Measurements from ENCODE around the gene MR1.
A peak's percentile ranks its signal among the peaks of the same experiment; 100 is the strongest.

MR1 gene

GRCh38 chr1:181076852-181077251, 43.1 kb downstream of the MR1 start:
- Histone ChIP-seq H3K9ac (ENCODE audit: low read depth, low read length) (no peak overlapping the region), H3K27me3 (ENCODE audit: control insufficient read depth, insufficient read depth, low read length) (no peaks in the 10 kb centered on the region), H3K4me2 (ENCODE audit: low read length) (no peak overlapping the region), H3K9me3 (replicated peaks; ENCODE audit: low read length) (no peaks in the 10 kb centered on the region), H3K4me1 (ENCODE audit: control insufficient read depth, insufficient read depth, low read length) (peaks cover 30% of the 10 kb centered on the region), H3K36me3 (ENCODE audit: insufficient read depth, low read length) (no peaks in the 10 kb centered on the region), H3K4me3 (ENCODE audit: low read length) (no peak overlapping the region)

GRCh38 chr1:181077576-181078242, 43.9 kb downstream of the MR1 start:
- H3K36me3 ChIP-seq (ENCODE audit: insufficient read depth, low read length): no peaks in the 10 kb centered on the region
- no peak overlapping the region for H3K4me3 ChIP-seq (ENCODE audit: low read length)
- peak overlapping the region; percentile 50 for H3K4me2 ChIP-seq (ENCODE audit: low read length)
- no peaks in the 10 kb centered on the region for H3K9me3 ChIP-seq (replicated peaks; ENCODE audit: low read length)
- peak overlapping the region; percentile 75 for H3K9ac ChIP-seq (ENCODE audit: low read depth, low read length)
- H3K27me3 ChIP-seq (ENCODE audit: control insufficient read depth, insufficient read depth, low read length): no peaks in the 10 kb centered on the region
- peaks cover 30% of the 10 kb centered on the region for H3K4me1 ChIP-seq (ENCODE audit: control insufficient read depth, insufficient read depth, low read length)

GRCh38 chr1:181079382-181079781, 45.6 kb downstream of the MR1 start:
- Histone ChIP-seq H3K4me2 (ENCODE audit: low read length) (no peak overlapping the region), H3K36me3 (ENCODE audit: insufficient read depth, low read length) (no peaks in the 10 kb centered on the region), H3K9me3 (replicated peaks; ENCODE audit: low read length) (no peaks in the 10 kb centered on the region), H3K9ac (ENCODE audit: low read depth, low read length) (peak overlapping the region; percentile 75), H3K27me3 (ENCODE audit: control insufficient read depth, insufficient read depth, low read length) (no peaks in the 10 kb centered on the region), H3K4me1 (ENCODE audit: control insufficient read depth, insufficient read depth, low read length) (peaks cover 35% of the 10 kb centered on the region), H3K4me3 (ENCODE audit: low read length) (no peak overlapping the region)

GRCh38 chr1:181079920-181080319, 46.1 kb downstream of the MR1 start:
- H3K4me1 ChIP-seq (ENCODE audit: control insufficient read depth, insufficient read depth, low read length): peaks cover 38% of the 10 kb centered on the region
- H3K4me2 ChIP-seq (ENCODE audit: low read length): no peak overlapping the region
- H3K9me3 ChIP-seq (replicated peaks; ENCODE audit: low read length): no peaks in the 10 kb centered on the region
- H3K4me3 ChIP-seq (ENCODE audit: low read length): no peak overlapping the region
- H3K27me3 ChIP-seq (ENCODE audit: control insufficient read depth, insufficient read depth, low read length): no peaks in the 10 kb centered on the region
- H3K36me3 ChIP-seq (ENCODE audit: insufficient read depth, low read length): no peaks in the 10 kb centered on the region
- no peak overlapping the region for H3K9ac ChIP-seq (ENCODE audit: low read depth, low read length)

- no peaks in the 10 kb centered on the region for H3K27me3 ChIP-seq (ENCODE audit: control insufficient read depth, insufficient read depth, low read length)
- no peak overlapping the region for H3K4me3 ChIP-seq (ENCODE audit: low read length)
- no peak overlapping the region for H3K4me2 ChIP-seq (ENCODE audit: low read length)
- H3K36me3 ChIP-seq (ENCODE audit: insufficient read depth, low read length): no peaks in the 10 kb centered on the region
- peaks cover 38% of the 10 kb centered on the region for H3K4me1 ChIP-seq (ENCODE audit: control insufficient read depth, insufficient read depth, low read length)
- H3K9me3 ChIP-seq (replicated peaks; ENCODE audit: low read length): no peaks in the 10 kb centered on the region
- H3K9ac ChIP-seq (ENCODE audit: low read depth, low read length): no peak overlapping the region
Observed at GRCh38 chr1:181080556-181080955, 46.8 kb downstream of the MR1 start.

GRCh38 chr1:181081395-181081794, 47.6 kb downstream of the MR1 start:
- Histone ChIP-seq H3K4me1 (ENCODE audit: control insufficient read depth, insufficient read depth, low read length) (peaks cover 38% of the 10 kb centered on the region), H3K9ac (ENCODE audit: low read depth, low read length) (no peak overlapping the region), H3K4me2 (ENCODE audit: low read length) (no peak overlapping the region), H3K4me3 (ENCODE audit: low read length) (no peak overlapping the region), H3K9me3 (replicated peaks; ENCODE audit: low read length) (no peaks in the 10 kb centered on the region), H3K36me3 (ENCODE audit: insufficient read depth, low read length) (no peaks in the 10 kb centered on the region), H3K27me3 (ENCODE audit: control insufficient read depth, insufficient read depth, low read length) (no peaks in the 10 kb centered on the region)

- H3K27me3 ChIP-seq (ENCODE audit: control insufficient read depth, insufficient read depth, low read length): no peaks in the 10 kb centered on the region
- peaks cover 28% of the 10 kb centered on the region for H3K4me1 ChIP-seq (ENCODE audit: control insufficient read depth, insufficient read depth, low read length)
- no peak overlapping the region for H3K9ac ChIP-seq (ENCODE audit: low read depth, low read length)
- peak overlapping the region; percentile 0 for H3K4me2 ChIP-seq (ENCODE audit: low read length)
- no peaks in the 10 kb centered on the region for H3K9me3 ChIP-seq (replicated peaks; ENCODE audit: low read length)
- H3K36me3 ChIP-seq (ENCODE audit: insufficient read depth, low read length): no peaks in the 10 kb centered on the region
- no peak overlapping the region for H3K4me3 ChIP-seq (ENCODE audit: low read length)
Observed at GRCh38 chr1:181083842-181084605, 50.2 kb downstream of the MR1 start.

- Histone ChIP-seq H3K4me2 (ENCODE audit: low read length) (no peak overlapping the region), H3K4me3 (ENCODE audit: low read length) (no peak overlapping the region), H3K27me3 (ENCODE audit: control insufficient read depth, insufficient read depth, low read length) (no peaks in the 10 kb centered on the region), H3K36me3 (ENCODE audit: insufficient read depth, low read length) (peaks cover 2% of the 10 kb centered on the region), H3K9me3 (replicated peaks; ENCODE audit: low read length) (no peaks in the 10 kb centered on the region), H3K4me1 (ENCODE audit: control insufficient read depth, insufficient read depth, low read length) (peaks cover 23% of the 10 kb centered on the region), H3K9ac (ENCODE audit: low read depth, low read length) (no peak overlapping the region)
Observed at GRCh38 chr1:181084606-181084969, 50.8 kb downstream of the MR1 start.

GRCh38 chr1:181086091-181086490, 52.3 kb downstream of the MR1 start:
- no peaks in the 10 kb centered on the region for H3K27me3 ChIP-seq (ENCODE audit: control insufficient read depth, insufficient read depth, low read length)
- H3K9ac ChIP-seq (ENCODE audit: low read depth, low read length): no peak overlapping the region
- H3K4me1 ChIP-seq (ENCODE audit: control insufficient read depth, insufficient read depth, low read length): peaks cover 21% of the 10 kb centered on the region
- no peak overlapping the region for H3K4me3 ChIP-seq (ENCODE audit: low read length)
- H3K9me3 ChIP-seq (replicated peaks; ENCODE audit: low read length): no peaks in the 10 kb centered on the region
- peaks cover 17% of the 10 kb centered on the region for H3K36me3 ChIP-seq (ENCODE audit: insufficient read depth, low read length)
- no peak overlapping the region for H3K4me2 ChIP-seq (ENCODE audit: low read length)

- Histone ChIP-seq H3K9me3 (replicated peaks; ENCODE audit: low read length) (no peaks in the 10 kb centered on the region), H3K4me3 (ENCODE audit: low read length) (peak overlapping the region; percentile 28), H3K27me3 (ENCODE audit: control insufficient read depth, insufficient read depth, low read length) (no peaks in the 10 kb centered on the region), H3K36me3 (ENCODE audit: insufficient read depth, low read length) (peaks cover 26% of the 10 kb centered on the region), H3K4me2 (ENCODE audit: low read length) (peak overlapping the region; percentile 98), H3K4me1 (ENCODE audit: control insufficient read depth, insufficient read depth, low read length) (peaks cover 27% of the 10 kb centered on the region), H3K9ac (ENCODE audit: low read depth, low read length) (peak overlapping the region; percentile 82)
Observed at GRCh38 chr1:181086926-181087325, 53.1 kb downstream of the MR1 start.

- Histone ChIP-seq H3K27me3 (ENCODE audit: control insufficient read depth, insufficient read depth, low read length) (no peaks in the 10 kb centered on the region), H3K36me3 (ENCODE audit: insufficient read depth, low read length) (peaks cover 29% of the 10 kb centered on the region), H3K4me2 (ENCODE audit: low read length) (peak overlapping the region; percentile 98), H3K9ac (ENCODE audit: low read depth, low read length) (peak overlapping the region; percentile 82), H3K4me3 (ENCODE audit: low read length) (peak overlapping the region; percentile 76), H3K4me1 (ENCODE audit: control insufficient read depth, insufficient read depth, low read length) (peaks cover 31% of the 10 kb centered on the region), H3K9me3 (replicated peaks; ENCODE audit: low read length) (no peaks in the 10 kb centered on the region)
Observed at GRCh38 chr1:181087400-181087901, 53.7 kb downstream of the MR1 start.

All from skeletal muscle satellite cell (primary cell).